Effector CD4-positive, alpha-beta T cell (primary cell): Measurements from ENCODE around the gene TGFBR3L.

ENCODE experiments used
- DNase-seq: peaks from one replicate; pipeline ENCODE4 v3.0.0-alpha.2; 2020

TGFBR3L gene

GRCh38 chr19:7904074-7905020 is 10.3 kb upstream of the TGFBR3L start:
- DNase-seq: peak; percentile 70

- DNase-seq: no peak
Measured at GRCh38 chr19:7905268-7905667, 9.4 kb upstream of the TGFBR3L start.

GRCh38 chr19:7905859-7906258 is 8.8 kb upstream of the TGFBR3L start:
- DNase-seq: no peak

GRCh38 chr19:7907122-7907521 is 7.5 kb upstream of the TGFBR3L start:
- no peak for DNase-seq

GRCh38 chr19:7907544-7907943 is 7.1 kb upstream of the TGFBR3L start:
- no peak for DNase-seq

GRCh38 chr19:7908078-7908699 is 6.4 kb upstream of the TGFBR3L start:
- DNase-seq: no peak

GRCh38 chr19:7908742-7909461 is 5.7 kb upstream of the TGFBR3L start:
- DNase-seq: no peak

GRCh38 chr19:7909471-7910067 is 5.1 kb upstream of the TGFBR3L start:
- no peak for DNase-seq

GRCh38 chr19:7910321-7911161 is 4.1 kb upstream of the TGFBR3L start:
- DNase-seq: no peak

- DNase-seq: no peak
Measured at GRCh38 chr19:7911508-7912143, 3.0 kb upstream of the TGFBR3L start.

- DNase-seq: no peak
Measured at GRCh38 chr19:7912144-7912696, 2.4 kb upstream of the TGFBR3L start.

GRCh38 chr19:7912697-7913564 is 1.7 kb upstream of the TGFBR3L start:
- DNase-seq: no peak

- no peak for DNase-seq
Measured at GRCh38 chr19:7913652-7914051, 978 bp upstream of the TGFBR3L start.

- no peak for DNase-seq
Measured at GRCh38 chr19:7914099-7914498, 531 bp upstream of the TGFBR3L start.

GRCh38 chr19:7915250-7916102 is 846 bp downstream of the TGFBR3L start:
- DNase-seq: no peak

GRCh38 chr19:7916103-7916954 is 1.7 kb downstream of the TGFBR3L start:
- peak; percentile 39 for DNase-seq

- no peak for DNase-seq
Measured at GRCh38 chr19:7916955-7917266, 2.3 kb downstream of the TGFBR3L start.

- DNase-seq: peak; percentile 43
Measured at GRCh38 chr19:7917267-7918061, 2.8 kb downstream of the TGFBR3L start.
